ENCODE results near the gene ANGEL1.
A peak's percentile ranks its signal among the peaks of the same experiment; 100 is the strongest.

The ANGEL1 gene

DNA sequence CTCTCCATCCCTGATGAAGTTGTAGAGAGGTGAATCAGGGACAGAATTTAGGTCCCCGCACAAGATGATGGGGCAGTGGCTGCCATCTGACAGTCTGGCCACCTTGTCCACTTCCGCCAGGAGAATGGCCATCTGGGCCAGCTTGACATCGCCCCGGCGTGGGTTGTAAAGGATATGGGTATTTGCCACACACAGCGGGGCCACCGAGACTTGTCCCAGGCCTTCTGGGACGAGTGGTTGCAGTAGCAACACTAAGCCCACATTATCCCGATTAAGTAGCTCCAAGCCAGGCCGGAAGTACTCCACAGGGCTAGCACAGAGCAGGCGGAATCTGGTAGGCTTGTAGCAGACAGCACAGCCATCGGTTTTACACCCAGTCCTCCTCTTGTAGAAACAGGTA is 6.2 kb downstream of the ANGEL1 start:
- peaks cover 32% of the 10 kb centered on the region for H3K36me3 ChIP-seq

DNA sequence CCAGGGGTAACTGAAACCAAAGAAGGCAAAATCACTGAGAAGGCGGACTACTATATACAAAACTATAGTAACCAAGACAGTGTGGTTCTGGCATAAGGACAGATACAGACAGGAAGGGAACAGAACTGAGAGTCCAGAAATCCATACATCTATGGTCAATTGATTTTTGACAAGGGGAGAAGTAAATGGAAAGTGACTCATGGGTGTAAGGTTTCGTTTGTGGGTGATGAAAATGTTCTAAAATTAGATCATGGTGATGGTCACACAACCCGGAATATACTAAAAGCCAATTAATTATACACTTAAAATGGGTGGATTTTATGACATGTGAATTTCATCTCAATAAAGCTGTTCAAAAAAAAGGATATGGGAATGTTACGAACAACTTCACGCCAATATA is 18.7 kb downstream of the ANGEL1 start:
- peaks cover 24% of the 10 kb centered on the region for H3K36me3 ChIP-seq

More for the DNA sequence above, 6.2 kb downstream of the ANGEL1 start:
- Histone ChIP-seq H3K4me3 (ENCODE audit: low read depth, low read length) (no peak overlapping the region), H3K9me3 (ENCODE audit: severe bottlenecking) (no peaks in the 10 kb centered on the region), H3K27ac (peak overlapping the region; percentile 25; the same call in 1 of the 2 replicates), H3K27me3 (ENCODE audit: insufficient read depth, low read depth, severe bottlenecking) (no peaks in the 10 kb centered on the region)
- TF ChIP-seq, protein P1, sequence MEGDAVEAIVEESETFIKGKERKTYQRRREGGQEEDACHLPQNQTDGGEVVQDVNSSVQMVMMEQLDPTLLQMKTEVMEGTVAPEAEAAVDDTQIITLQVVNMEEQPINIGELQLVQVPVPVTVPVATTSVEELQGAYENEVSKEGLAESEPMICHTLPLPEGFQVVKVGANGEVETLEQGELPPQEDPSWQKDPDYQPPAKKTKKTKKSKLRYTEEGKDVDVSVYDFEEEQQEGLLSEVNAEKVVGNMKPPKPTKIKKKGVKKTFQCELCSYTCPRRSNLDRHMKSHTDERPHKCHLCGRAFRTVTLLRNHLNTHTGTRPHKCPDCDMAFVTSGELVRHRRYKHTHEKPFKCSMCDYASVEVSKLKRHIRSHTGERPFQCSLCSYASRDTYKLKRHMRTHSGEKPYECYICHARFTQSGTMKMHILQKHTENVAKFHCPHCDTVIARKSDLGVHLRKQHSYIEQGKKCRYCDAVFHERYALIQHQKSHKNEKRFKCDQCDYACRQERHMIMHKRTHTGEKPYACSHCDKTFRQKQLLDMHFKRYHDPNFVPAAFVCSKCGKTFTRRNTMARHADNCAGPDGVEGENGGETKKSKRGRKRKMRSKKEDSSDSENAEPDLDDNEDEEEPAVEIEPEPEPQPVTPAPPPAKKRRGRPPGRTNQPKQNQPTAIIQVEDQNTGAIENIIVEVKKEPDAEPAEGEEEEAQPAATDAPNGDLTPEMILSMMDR (IDR thresholded peaks at IDR 0.05; ENCODE audit: low read depth, low read length) = no peak
- peak; percentile 90 for DNase-seq

DNA sequence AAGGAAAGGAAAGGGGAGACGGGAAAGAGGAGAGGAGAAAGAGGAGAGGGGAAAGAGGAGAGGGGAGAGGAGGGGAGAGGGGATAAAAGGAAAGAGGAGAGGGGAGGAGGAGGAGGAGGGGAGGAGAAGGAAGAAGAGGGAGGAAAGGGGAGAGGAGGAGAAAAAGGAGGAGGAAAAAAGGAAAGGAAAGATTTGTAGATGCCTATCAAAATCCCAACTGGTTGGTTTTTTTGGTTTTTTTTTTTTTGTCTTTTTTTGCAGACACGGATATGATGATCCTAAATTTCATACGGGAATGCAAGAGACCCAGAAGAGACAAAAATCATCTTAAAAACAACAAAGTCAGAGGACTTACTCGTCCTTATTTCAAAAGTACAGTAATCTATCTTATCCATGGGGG is 19.4 kb downstream of the ANGEL1 start:
- no peak for DNase-seq
- TF ChIP-seq, protein P1 (IDR thresholded peaks at IDR 0.05; ENCODE audit: low read depth, low read length) = no peak
- Histone ChIP-seq H3K27me3 (ENCODE audit: insufficient read depth, low read depth, severe bottlenecking) (no peaks in the 10 kb centered on the region), H3K4me3 (ENCODE audit: low read depth, low read length) (no peak overlapping the region), H3K27ac (no peak overlapping the region), H3K9me3 (ENCODE audit: severe bottlenecking) (no peaks in the 10 kb centered on the region), H3K36me3 (peaks cover 30% of the 10 kb centered on the region)

More for the DNA sequence above, 18.7 kb downstream of the ANGEL1 start:
- H3K4me3 ChIP-seq (ENCODE audit: low read depth, low read length) = no peak overlapping the region
- DNase-seq = no peak
- no peaks in the 10 kb centered on the region for H3K27me3 ChIP-seq (ENCODE audit: insufficient read depth, low read depth, severe bottlenecking)
- H3K9me3 ChIP-seq (ENCODE audit: severe bottlenecking) = no peaks in the 10 kb centered on the region
- TF ChIP-seq, protein P1 (IDR thresholded peaks at IDR 0.05; ENCODE audit: low read depth, low read length) = no peak
- H3K27ac ChIP-seq = no peak overlapping the region

DNA sequence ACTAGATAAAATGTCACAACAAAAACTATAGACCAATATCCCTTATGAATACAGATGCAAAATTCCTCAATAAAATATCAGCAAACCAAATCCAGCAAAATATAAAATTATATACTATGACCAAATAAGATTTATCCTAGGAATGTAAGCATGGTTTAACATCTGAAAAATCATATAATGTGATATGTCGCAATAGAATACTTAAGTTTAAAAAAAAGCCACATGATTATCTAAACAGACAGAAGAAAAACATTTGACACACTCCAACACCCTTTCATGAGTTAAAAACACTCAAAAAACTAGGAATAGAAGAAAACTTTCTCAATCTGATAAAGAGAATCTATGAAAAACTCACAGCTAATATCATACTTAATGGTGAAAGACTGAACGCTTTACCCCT is 20.3 kb downstream of the ANGEL1 start:
- H3K36me3 ChIP-seq = peaks cover 35% of the 10 kb centered on the region
- H3K4me3 ChIP-seq (ENCODE audit: low read depth, low read length) = no peak overlapping the region
- no peak overlapping the region for H3K27ac ChIP-seq
- no peak for DNase-seq
- no peaks in the 10 kb centered on the region for H3K9me3 ChIP-seq (ENCODE audit: severe bottlenecking)
- H3K27me3 ChIP-seq (ENCODE audit: insufficient read depth, low read depth, severe bottlenecking) = no peaks in the 10 kb centered on the region
- TF ChIP-seq, protein P1 (IDR thresholded peaks at IDR 0.05; ENCODE audit: low read depth, low read length) = no peak

DNA sequence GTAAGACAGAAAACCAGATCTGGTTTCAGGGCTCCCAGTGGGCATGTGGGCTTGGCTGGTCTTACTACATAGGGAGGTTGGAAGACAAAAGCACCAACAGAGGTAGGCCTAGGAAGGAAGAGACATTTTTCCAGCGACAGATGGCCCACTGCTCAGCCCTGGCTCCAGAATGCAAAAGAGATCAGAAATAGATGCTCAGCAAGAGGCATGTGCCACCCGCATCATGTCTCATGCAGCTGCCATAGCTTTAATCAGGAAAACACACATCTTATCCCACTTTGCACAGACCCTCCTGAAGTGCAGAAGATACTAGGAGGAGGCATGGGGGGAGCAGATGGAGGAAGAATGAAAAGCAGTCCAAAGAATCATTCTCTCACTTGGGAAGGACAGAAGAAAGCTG is 26.1 kb downstream of the ANGEL1 start:
- TF ChIP-seq, protein P1 (IDR thresholded peaks at IDR 0.05; ENCODE audit: low read depth, low read length) = no peak
- H3K36me3 ChIP-seq = peaks cover 41% of the 10 kb centered on the region
- DNase-seq = no peak
- no peak overlapping the region for H3K27ac ChIP-seq
- H3K27me3 ChIP-seq (ENCODE audit: insufficient read depth, low read depth, severe bottlenecking) = no peaks in the 10 kb centered on the region
- no peak overlapping the region for H3K4me3 ChIP-seq (ENCODE audit: low read depth, low read length)
- no peaks in the 10 kb centered on the region for H3K9me3 ChIP-seq (ENCODE audit: severe bottlenecking)

DNA sequence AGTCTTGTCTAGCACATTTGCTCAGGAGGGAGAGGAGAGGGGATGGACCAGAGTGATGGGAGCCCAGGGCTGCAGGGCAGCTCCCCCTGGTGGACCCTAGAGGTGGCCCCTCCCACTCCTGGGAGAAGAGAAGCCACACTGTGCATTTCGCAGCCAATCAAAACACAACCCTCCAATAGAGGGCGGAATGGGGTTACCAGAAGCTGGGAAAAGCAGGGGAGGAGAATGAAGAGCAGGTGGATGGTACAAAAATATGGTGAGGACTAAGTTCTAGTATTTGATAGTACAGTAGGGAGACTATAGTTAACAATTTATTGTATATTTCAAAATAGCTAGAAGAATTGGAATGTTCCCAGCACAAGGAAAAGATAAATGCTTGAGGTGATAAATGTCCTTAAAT is 27.8 kb downstream of the ANGEL1 start:
- TF ChIP-seq, protein P1 (IDR thresholded peaks at IDR 0.05; ENCODE audit: low read depth, low read length) = peak; percentile 97
- peak; percentile 90 for DNase-seq
- Histone ChIP-seq H3K9me3 (ENCODE audit: severe bottlenecking) (no peaks in the 10 kb centered on the region), H3K4me3 (ENCODE audit: low read depth, low read length) (no peak overlapping the region), H3K27ac (no peak overlapping the region), H3K27me3 (ENCODE audit: insufficient read depth, low read depth, severe bottlenecking) (no peaks in the 10 kb centered on the region), H3K36me3 (peaks cover 27% of the 10 kb centered on the region)
